ACHN (cell line): ENCODE results near the gene PAX5.
"Not testable (repeated sequence)": the region's sequence is repeated elsewhere in the genome, so short reads cannot be mapped to it uniquely, and the experiment has no call there.

Experiments
- DNase-seq: peaks from one replicate; pipeline ENCODE4 v3.0.0-alpha.2; 2015
- in situ Hi-C: cut with HindIII; loops from 2 replicates; pipeline ENCODE4 v1.10.0; 2017; ENCODE audit warnings: low sequenced_read_pairs, low pct_ligation_motif_present, low pct_unique_long_range_greater_than_20kb

The PAX5 gene

GRCh38 chr9:36878986-36879982 is 154.8 kb downstream of the PAX5 start:
- in situ Hi-C loops = no loop called here
- no peak for DNase-seq

DNA sequence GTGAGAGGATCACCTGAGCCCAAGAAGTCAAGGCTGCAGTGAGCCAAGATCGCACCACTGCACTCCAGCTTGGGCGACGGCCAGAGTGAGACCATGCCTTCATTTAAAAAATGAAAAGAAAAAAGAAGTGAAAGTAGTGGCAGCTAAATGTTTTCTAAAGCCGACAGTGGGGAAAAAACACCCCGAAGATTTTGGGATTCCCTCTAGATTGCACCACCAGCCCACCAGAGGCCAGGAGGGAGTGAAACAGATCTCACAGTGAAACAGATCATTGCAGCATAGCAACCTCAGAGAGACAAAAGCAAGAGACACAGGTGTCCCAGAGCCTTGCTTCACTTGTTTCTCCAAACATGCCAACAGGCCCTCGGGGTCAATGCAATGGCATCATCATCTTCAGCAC is 156.8 kb downstream of the PAX5 start:
- no peak for DNase-seq
- in situ Hi-C loops = no loop called here

- no peak for DNase-seq
- in situ Hi-C loops = no loop called here
These were observed 158.0 kb downstream of the PAX5 start for GRCh38 chr9:36876056-36876455.

DNA sequence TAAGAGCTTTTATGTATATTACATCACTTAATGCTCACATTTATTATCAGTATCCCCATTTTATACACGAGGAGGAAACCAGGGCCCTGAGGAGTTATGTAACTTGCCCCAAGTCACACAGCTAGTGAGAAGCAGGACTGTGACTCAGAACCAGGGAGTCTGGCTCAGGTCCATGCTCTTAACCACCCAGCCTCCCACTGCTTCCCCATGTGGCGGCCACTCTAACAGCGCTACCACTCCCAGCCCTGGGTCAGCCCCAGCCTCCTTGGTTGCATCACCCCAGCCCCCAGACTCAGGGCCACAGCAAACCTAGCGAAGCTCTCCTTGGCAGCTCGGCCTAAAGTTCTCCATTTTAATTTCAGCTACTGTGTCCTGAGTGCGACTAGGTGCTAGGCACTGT is 159.1 kb downstream of the PAX5 start:
- no peak for DNase-seq
- in situ Hi-C loops = no loop called here

DNA sequence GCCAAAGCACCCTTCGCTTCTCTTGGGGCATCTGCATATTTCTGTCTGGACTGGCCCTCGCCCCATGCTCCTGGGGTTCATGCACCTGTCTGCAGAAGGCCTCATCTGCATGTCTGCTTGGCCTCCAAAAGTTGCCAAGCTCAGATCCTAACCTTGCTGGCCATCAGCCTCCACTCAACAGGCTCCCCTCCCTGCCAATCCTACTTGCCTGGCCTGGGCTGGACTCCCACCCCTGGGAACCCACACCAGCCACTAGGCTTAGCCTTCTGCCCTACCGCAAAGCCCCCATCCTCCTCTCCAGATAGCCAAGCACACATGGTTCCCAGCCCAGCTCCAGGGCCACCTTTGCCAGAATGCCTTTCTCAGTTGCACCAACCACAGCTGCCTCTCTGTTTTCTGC is 159.8 kb downstream of the PAX5 start:
- in situ Hi-C loops = no loop called here

GRCh38 chr9:36873247-36873875 is 160.7 kb downstream of the PAX5 start:
- in situ Hi-C loops = no loop called here
- peak; percentile 48 for DNase-seq

More for the DNA sequence above, 159.8 kb downstream of the PAX5 start:
- no peak for DNase-seq

GRCh38 chr9:36872641-36873040 is 161.4 kb downstream of the PAX5 start:
- in situ Hi-C loops = no loop called here
- DNase-seq = no peak

DNA sequence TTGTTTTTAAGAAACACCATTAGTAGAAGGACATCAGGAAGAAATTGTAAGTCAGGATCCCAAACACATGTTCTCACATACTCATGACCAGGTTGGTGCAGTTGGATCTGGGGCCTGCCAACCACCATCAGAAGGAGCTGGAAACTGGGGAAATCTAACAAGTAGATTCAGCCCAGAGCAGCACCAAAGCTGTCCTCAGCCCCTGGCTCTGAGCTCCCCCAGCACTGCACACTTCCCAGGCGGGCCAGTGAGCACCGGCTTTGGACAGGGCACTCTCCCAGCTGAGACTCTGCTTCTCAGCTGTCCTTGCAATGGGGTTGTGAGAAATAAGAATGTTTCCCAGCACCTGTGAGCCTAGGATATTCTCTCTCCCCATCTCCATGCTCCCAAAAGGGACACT is 162.5 kb downstream of the PAX5 start:
- in situ Hi-C loops = no loop called here
- DNase-seq = no peak

- DNase-seq = no peak
These were observed 163.1 kb downstream of the PAX5 start for GRCh38 chr9:36870960-36871359.

GRCh38 chr9:36869605-36870004 is 164.5 kb downstream of the PAX5 start:
- DNase-seq, in situ Hi-C loops: not testable (repeated sequence)

More at GRCh38 chr9:36870960-36871359, 163.1 kb downstream of the PAX5 start:
- in situ Hi-C loops = no loop called here

- DNase-seq = no peak
- in situ Hi-C loops = no loop called here
These were observed 165.3 kb downstream of the PAX5 start for GRCh38 chr9:36868586-36869282.

GRCh38 chr9:36867672-36868471 is 166.2 kb downstream of the PAX5 start:
- in situ Hi-C loops = no loop called here
- no peak for DNase-seq

DNA sequence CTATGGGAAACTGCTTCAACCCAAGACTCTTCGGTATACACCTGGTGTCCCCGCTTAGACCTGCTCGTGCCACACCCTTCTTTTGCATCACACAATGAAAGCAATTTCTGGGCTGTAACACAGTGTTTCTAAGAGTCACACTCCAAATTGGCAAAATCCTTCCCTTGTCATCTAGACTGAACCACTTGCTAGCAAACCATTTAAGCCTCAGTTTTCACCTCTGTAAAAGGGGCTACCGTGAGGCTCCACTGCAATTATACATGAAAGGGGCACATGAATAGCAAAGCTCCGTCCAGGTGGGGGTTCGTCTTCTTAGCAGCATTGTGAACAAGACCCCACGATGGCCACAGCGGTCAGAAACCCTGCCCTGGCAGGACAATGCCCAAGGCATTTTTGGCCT is 166.8 kb downstream of the PAX5 start:
- DNase-seq = no peak
- in situ Hi-C loops = no loop called here

- no peak for DNase-seq
- in situ Hi-C loops = no loop called here
These were observed 167.2 kb downstream of the PAX5 start for GRCh38 chr9:36866840-36867239.

DNA sequence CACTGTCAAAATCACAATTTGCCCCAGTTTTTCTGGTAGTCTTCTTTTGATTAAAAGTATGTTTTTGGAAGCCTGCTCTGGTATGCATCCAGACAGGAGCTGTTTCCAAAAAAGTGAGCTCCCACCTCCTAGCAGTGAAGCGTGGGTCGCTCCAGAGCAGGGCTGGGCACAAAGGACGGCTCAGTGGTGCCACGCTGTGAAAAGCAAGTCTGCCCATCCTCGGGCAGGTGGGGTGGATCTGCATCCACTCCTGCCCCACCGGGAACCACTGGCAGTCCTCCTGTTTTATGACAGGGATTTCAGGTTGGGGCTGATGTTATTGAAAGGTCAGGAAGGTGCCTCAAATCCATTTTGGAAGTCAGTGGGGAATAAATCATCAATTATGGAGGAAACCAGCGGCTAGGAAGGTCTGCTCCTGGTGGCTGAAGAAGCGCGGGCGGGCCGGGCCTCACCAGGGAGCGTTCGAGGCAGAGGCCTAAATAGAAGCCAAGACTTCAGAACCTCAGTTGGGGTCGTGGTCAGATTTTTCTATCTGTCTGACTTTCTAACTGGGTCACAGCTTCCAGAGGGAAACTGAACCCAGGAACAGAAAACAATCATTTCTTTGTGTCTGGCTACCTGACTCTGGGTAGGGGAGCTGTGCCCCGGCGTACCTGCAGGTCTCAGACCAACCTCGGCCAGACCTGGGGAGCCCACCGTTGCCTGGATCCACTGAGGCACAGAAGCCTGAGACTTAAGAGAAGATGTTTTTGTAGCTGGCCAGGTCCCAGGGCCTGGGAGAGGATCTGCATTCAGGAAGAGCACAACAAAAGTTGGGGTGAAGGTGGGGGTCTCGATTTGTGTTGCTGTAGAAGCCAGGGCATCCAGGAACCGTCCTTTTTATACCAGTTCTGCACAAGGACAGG is 168.1 kb downstream of the PAX5 start:
- no peak for DNase-seq
- in situ Hi-C loops = no loop called here

DNA sequence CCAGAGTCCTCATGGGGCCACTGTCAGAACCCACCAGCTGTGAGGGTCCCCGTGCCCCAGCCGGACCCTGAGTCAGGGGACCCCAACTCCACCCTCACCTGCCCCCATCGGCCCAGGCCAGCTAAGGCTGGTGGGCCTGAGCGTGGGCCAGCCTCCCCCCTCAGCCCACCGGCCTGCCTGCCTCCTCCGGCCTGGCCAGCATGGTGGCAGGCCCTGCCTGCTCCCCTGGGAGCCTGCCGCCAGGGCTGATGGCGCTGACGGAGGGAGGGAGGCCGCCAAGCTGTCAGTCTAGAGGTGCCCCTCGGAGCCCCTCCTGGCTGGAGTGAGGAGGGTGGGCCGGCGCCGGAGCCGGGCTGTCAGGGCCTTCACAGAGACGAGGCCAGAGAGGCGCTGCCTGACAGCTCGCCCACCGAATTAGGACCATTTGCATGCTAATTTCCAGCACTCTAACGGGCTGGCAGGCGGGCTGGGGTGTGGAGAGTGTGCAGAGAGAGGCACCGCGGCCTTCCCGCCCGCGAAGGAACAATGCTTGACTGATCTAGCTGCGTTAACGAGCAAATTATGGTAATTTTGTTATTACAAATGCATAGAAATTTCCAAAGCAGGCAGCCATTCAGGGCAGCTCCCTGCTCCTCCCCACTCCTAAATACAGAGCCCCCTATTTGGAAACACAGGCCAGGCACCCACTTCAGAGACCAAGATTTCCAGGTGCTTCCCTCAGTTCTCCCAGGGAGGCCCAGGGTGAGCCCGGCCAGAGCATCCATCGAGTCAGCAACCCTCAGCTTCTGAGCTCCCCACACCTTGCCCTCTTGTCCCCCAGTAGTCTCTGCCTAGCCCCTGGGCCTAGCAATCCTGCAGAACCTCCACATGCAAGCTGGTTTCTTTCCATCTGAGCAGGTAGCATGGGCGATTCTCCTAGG is 169.3 kb downstream of the PAX5 start:
- DNase-seq = no peak
- in situ Hi-C loops = no loop called here
